Right kidney (tissue), 1 donor: ENCODE data around the gene MAEA.
"Not testable (repeated sequence)": the region's sequence is repeated elsewhere in the genome, so short reads cannot be mapped to it uniquely, and the experiment has no call there.

Experiments used
- DNase-seq: peaks from one replicate; pipeline ENCODE4 v3.0.0-alpha.2; 2016

The MAEA gene

DNA sequence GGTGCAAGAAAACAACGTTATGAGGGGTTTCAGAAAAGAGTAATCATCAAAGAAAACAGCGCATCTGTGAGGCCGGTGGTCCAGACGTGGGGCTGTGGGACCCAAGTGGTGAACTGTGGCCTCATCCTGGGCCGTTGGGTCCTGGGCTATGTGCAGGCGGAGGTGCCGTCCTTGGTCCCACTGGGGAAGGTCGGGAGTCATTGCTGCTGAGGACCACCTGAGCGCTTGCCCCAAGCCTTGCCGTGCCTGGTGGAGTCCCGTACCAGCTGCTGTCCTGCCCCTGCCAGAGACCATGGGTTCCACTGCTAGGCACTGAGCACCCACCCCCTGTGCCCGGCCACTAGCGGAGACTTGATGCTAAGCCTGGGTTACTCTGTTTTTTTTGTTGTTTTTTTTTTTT lies 31.8 kb downstream of the MAEA start:
- DNase-seq, result no peak

DNA sequence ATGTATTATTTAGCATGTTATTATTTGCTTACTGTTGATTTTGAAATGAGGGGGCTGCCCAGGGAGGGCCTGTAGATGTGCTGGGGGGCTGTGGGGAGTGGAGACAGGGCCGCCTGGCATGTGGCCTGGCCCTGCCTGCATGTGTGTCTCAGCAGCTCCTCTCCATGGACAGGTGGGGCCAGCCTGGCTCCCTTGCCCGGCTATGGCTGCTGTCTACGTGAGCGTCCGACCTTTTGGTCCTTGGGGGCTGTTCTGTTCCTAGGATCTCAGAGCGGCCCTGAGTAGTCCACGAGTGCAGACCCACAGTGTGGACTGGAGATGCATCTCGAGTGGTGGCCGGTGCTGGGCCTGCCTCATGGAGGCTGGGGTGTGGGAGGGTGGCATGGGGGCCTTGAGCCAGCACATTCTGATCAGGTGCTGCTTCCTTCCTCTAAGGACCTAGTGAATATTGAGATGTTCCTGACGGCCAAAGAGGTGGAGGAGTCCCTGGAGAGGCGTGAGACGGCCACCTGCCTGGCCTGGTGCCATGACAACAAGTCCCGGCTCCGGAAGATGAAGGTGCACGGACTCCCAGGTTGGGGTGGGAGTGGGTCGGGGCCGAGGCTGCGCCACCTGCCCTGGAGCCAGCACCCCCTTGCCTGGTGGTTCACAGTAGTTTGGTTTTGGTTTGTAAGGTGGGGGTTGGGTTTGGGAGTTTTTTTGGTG lies 32.4 kb downstream of the MAEA start:
- DNase-seq, result no peak

DNA sequence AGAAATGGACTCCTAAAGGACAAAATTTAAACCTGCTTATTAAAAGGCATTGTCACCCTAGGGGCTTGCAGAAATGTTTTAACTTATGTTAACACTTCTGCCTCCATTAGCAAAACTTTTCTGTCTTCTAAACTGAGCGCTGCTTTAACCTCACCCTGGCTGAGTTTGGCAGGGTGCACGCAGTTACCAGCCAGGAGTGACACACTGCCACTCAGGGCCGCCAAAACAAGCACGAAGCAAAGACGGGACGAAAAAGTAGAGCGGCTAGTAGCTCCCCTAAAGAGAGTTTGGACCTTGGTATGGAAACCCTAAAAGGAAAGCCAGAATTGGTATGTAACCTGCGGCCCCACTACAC lies 33.6 kb downstream of the MAEA start:
- DNase-seq, result no peak

DNA sequence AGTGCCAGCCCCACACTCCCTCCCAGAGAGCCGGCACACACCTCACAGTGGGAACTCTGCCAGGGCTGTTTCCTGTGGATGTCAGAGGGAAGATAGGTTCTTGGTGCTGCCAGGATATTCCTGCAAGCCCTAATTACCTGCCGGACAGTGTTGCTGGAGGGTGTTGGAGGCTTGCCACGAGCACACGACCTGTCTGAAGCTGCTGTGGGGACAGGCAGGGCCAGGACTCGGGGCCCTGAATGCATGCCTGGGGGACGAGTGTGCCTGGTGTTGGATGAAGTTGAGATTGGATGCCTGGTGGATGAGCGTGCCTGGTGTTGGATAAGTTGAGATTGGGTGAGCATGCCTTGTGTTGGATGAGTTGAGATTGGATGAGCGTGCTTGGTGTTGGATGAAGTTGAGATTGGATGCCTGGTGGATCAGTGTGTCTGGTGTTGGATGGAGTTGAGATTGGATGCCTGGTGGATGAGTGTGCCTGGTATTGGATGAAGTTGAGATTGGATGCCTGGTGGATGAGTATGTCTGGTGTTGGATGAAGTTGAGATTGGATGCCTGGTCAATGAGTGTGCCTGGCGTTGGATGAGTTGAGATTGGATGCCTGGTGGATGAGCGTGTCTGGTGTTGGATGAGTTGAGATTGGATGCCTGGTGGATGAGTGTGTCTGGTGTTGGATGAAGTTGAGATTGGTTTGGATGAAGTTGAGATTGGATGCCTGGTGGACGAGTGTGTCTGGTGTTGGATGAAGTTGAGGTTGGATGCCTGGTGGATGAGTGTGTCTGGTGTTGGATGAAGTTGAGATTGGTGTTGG lies 34.1 kb downstream of the MAEA start:
- no peak for DNase-seq

DNA sequence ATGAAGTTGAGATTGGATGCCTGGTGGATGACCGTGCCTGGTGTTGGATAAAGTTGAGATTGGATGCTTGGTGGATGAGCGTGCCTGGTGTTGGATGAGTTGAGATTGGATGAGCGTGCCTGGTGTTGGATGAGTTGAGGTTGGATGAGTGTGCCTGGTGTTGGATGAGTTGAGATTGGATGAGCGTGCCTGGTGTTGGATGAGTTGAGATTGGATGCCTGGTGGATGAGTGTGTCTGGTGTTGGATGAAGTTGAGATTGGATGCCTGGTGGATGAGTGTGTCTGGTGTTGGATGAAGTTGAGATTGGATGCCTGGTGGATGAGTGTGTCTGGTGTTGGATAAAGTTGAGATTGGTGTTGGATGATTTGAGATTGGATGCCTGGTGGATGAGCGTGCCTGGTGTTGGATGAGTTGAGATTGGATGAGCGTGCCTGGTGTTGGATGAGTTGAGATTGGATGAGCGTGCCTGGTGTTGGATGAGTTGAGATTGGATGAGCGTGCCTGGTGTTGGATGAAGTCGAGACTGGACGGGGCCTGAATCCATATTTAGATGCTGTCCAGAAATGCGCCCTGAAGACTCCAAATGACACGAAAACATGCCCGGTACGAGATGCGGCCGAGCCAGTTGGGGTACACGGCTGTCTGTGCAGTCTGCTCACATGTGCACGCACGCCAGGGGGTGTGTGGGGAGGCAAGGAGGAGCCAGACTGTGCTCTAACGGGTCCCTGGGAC lies 34.9 kb downstream of the MAEA start:
- DNase-seq, result not testable (repeated sequence)

DNA sequence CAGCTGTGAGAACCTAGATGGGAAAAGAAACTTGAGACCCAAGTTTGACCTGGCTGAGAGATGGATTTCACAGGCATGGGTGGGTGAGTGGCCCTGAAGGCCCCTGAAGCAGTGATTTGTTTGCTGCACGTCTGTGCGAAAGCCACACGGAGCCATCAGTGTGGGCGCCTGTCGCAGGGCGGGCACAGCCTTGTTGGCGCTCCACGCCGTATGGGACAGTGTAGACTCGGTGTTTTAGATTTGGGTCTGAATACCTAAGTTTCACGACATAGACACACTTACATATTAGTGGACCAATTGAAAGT lies 35.4 kb downstream of the MAEA start:
- no peak for DNase-seq

DNA sequence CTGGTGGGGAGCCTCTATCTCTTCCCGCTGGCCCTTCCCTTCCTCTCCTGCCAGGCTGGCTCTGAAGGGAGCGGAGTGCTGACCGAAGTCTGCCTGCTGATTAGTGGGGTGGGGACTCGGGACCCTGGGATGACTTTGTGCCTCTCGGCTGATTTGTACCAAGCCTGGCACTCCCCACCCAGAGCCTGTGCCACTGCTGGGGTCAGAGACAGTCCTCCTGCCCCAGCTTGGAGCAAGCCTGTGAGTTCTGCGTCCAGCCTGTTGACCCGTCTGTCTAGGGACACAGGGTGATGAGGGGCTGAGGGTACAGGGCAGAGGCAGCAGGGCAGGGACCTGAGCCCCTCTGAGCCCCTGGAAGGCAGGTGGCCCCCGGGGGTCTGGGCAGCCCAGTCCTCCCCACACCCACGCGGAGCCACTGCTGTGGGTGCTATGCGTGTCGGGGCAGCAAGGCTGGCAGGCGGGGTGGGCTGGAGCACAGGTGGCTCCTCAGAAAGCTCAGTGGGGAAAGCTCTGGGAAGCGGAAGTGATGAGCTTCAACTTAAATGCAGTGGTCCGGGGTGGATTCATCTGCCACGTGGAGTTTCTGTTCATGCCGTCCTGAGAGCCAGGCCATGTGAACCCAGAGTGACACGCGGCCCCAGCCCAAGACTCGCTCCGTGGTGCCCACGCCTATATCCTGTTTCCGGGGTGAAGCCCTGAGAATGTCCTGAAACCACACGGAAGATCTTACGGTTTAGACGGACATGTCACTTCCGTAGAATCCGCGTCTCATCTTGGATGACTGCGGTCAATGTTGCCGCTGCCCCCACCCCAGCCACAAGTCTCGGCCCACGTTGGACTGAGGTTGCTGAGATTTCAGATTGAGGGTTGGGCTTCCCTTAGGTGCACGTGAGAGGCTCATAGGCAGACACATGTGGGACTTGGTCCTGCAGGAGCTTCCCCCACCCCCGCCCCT lies 36.3 kb downstream of the MAEA start:
- DNase-seq, result no peak

DNA sequence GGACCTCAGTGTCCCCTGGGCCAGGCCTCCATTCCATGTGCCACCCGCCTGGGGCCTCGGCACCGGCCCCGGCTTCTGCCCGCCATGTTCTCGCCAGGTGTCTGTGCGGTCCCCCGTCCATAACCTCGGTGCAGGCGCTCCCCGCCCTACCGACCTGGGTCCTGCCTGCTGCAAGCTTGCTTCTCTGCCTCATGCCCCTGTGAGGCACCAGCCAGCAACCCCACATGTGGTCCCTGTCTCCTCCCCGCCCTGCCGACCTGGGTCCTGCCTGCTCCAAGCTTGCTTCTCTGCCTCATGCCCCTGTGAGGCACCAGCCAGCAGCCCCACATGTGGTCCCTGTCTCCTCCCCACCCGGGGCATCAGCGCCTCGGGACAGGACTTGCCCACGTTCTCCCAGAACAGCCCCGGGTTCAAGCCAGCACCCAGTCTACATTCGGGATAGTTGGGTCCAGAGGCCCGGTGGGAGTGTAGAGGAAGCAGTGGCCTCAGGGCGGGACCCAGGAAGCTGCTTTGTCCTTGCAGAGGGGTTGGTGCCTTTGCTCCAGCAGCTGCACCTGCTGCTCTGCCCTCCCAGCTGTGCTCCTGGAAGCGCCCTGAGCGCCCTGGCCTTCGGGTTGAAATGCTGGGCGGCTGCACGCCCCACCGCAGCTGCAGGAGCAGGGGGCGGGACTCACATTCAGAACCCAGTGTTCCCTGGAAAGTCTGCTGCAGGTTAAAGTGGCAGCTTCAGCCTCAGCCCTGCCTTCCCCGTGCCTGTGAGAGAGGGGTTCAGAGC lies 37.2 kb downstream of the MAEA start:
- DNase-seq, result no peak

DNA sequence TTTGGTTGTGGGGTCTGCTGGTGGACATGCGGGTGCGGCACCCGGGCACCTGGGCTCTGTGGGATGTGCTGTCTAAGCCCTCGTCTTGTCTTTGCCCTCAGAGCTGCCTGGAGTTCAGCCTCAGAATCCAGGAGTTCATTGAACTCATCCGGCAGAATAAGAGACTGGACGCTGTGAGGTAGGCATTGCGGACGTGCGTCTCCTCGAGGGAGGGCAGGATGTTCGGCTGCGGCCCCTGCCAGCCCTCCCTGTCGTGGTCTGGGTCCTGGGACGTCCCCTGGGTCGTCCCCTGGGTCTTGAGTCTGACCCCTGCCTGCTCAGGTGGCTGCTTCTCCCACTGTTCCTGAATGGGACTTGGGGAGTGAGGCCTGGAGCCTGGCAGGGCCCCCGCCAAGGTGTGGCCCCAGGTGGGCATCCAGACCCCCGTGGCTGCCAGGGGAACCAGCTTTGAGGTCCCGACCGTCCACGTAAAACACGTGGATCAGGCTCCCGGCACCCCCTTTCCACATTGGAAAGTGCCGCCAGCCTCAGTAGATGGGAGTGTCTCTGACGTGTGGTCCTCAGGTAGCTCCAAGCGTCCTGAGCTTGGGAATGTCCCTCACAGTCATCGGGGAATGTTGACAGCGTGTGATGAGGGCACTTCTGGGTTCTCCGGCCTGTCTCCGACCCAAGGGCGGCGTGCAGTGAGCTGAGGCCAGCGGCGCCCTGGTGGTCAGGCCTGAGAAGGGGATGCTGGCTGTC lies 38.0 kb downstream of the MAEA start:
- DNase-seq, result no peak

DNA sequence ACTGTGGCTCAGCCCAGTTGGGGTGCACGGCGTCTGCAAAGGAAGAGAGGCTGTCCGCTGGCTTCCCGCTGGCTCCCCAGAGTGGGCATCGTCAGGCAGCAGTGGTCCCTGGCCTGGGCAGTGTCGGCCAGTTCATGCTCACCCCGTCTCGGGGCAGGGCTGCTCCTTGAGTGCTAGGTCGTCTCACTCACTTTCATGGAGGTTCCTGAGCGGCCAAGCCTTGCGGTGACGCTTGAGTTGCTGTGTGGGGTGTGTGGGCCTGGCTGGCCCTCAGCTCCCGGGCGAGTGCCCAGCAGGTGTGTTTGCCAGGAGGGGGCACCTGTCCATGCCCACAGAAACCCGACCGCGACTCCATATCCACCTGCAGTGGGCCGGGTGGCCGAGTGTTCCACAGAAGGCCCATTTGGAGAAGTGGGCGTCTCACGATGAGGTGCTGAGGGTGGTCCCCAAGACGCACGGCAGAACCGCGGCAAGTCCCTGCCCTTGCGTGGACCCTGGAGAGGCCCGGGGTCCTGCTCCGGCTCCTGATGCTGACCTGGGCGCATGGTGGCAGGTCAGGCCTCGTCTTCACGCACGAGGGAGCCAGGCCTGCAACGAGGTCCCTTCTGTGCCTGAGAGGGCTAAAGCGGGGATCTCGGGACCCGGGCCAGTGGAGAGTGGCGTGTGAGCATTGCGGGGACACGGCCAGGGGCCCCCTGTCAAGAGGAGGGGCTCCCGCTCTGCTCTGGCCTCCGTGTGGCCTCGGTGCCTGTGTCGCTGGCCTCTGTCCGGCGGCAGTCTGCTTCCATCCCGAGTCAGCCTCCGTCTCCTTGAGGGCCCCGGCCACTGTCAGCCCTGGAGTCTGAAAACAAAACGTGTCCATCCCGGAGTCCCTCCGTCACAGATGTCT lies 38.8 kb downstream of the MAEA start:
- no peak for DNase-seq

DNA sequence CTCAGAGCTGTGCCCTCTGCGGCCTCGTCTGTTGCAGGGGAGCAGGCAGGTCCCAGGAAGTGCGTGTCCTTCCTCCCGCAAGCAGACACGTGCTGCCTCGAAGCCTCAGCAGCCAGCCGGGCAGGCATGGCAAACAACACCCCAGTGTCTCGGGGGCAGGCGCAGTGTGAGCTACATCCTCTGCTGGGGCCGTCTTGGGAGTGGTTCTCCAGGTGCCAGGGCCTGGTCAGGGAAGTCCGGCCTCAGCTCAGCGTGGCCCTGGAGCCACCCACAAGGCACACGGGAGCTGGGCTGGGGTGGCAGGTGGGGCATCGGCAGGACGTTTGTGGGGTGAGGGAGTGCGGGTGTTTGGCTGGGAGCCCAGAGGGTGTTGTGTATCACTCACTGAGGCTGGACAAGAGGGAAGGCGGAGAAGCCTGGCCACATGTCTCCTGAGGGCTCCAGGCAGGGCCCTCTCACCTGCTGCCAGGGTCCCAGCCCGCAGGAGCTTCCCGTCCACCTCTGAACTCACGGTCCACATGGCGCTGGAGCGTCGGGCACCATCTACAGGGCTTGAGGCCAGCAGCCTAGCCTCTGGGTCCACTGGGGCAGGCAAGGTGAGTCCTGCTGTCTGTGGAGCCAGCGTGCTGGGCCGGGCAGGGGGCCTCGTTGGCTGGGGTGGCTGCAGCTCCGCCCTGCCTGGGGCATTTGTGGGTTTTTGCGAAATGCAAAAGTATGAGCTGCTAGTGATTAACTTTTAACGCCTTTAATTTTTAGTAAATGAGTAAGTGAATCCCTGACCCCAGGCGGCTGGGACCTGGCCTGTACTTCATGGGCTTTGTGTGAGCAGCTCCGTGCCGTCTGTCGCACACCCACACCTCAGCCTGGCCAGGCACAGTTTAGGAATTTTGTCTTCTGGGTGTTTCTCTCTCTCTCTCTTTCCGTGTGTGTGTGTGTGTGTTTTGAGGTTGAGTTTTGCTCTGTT lies 40.0 kb downstream of the MAEA start:
- no peak for DNase-seq

DNA sequence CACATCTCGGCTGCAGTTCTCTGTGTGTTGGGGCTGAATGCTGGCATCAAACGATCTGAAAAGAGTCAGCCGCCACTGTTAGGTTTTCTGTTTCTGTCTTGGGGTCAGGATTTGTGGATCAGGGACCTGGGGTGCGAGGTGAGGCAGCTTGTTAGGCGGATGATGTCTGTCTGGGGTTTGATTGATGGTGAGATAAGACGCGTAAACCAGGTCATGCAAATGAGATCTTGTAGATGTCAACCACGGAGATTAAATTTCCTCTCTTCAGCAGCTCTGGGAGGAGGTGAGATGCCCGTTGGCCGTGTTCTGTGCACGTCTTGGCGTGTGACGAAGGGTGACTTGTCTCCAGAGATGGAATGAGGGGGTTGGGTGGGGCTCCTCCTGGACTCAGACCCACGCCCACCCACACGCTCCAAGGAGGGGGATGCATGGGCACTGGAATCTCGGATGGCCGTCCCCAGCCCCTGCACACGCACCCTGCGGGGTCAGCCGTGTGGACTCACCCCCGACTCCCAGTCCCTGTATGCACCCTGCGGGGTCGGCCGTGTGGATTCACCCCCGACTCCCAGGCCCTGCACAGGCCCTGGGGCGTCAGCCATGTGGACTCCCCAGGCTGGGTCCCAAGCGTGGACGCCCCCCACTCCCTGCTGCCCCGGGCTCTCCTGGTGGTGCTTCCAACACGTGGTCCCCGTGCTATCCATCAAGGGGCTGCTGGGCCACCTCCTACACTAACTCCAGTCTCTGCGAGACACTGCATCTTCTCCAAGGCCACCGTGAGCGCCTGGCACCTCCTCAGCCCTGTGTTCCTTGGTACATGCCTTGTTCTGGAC lies 41.3 kb downstream of the MAEA start:
- DNase-seq, result no peak

DNA sequence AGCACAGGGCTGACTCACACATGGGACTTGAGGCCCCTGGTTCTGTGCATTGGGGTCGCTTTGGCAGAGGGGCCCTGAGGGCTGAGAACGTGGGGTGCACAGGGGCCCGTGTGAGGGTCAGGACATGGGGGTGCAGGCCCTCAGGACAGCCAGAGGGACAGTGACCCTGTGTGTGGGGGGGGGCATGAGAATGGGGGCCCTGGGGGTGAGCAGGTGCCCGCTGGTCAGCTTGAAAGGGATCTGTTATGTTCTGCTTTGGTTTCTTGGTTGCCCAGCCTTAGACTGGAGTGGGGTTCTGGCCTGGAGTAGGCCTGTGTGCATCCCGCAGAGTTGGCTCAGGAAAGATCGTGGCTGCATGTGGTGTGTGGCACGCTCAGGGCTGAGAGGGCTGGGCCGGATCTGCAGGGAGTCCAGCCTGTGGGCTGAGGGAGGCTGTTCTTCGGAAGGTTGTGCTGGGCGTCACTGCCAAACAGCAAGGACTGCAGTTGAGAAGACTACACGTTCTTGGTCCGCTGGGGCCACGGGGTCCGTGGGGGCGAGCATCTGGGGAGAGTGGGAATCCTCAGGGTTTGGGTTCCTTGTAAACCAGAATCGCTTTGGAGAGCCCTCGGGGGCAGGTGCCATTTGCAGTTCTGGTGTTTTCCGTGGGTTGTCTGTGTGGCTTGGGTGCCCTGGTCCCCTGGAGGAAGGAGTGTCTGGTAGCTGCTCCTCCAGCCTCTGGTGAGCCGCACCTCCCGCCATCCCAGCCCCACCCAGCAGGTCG lies 42.1 kb downstream of the MAEA start:
- DNase-seq, result no peak

DNA sequence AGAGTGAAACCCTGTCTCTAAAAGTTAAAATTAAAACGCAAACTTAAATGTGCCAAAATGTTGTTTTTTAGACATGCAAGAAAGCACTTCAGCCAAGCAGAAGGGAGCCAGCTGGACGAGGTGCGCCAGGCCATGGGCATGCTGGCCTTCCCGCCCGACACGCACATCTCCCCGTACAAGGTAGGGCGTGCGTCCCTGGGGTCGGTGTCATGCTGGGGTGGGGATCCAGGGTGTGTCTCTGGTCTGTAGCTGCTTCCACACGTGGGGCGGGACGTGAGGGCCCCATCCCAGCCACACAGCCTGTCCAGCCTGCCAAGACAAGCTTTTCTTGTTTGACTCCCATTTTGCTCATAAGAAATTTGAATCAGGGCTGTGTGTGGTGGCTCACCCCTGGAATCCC lies 43.0 kb downstream of the MAEA start:
- no peak for DNase-seq

DNA sequence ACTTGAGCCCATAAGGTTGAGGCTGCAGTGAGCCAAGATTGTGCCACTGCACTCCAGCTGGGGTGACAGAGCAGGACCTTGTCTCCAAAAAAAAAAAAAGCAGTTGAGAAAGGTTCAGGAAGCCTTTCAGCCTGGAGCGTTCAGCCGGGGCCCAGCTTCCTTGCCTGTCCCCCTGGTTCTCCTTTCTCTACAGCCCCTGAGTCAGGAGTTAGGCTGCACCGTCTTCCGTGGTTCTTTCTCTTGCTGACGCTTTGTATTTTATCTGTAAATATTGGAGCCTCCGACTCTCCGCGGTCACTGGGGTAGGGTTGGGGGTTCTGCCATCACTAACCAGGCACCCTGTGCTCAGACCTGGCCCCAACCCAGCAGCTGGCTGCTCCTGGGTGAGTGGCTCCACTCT lies 43.6 kb downstream of the MAEA start:
- DNase-seq, result no peak

DNA sequence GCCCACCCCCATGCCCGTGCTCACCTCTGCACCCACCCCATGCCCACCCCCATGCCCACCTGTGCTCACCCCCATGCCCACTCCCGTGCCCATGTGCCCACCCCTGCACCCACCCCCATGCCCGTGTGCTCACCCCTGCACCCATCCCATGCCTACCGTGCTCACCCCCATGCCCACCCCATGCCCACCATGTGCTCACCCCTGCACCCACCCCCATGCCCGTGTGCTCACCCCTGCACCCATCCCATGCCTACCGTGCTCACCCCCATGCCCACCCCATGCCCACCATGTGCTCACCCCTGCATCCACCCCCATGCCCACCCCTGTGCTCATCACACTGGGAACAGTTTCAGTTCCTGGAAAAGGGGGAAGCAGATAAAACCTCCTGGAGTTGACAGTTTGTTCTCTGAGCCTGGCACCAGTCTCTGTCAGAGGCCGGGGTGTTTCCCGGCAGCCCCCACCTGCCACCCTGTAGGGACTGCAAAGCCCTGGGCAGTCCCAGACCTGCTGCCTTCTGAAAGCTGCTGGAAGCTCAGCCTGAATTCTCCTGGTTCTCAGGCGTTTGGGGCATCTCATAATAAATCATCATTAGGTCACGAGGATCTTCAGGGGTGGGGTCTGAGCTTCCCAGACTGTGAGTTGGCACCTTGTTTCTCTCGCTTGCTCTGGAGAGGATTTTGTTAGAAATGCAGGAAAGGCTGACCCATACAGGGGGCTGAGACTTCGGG lies 44.3 kb downstream of the MAEA start:
- DNase-seq, result not testable (repeated sequence)
